Measurements from ENCODE around the gene ABCF2.

ABCF2 gene

DNA sequence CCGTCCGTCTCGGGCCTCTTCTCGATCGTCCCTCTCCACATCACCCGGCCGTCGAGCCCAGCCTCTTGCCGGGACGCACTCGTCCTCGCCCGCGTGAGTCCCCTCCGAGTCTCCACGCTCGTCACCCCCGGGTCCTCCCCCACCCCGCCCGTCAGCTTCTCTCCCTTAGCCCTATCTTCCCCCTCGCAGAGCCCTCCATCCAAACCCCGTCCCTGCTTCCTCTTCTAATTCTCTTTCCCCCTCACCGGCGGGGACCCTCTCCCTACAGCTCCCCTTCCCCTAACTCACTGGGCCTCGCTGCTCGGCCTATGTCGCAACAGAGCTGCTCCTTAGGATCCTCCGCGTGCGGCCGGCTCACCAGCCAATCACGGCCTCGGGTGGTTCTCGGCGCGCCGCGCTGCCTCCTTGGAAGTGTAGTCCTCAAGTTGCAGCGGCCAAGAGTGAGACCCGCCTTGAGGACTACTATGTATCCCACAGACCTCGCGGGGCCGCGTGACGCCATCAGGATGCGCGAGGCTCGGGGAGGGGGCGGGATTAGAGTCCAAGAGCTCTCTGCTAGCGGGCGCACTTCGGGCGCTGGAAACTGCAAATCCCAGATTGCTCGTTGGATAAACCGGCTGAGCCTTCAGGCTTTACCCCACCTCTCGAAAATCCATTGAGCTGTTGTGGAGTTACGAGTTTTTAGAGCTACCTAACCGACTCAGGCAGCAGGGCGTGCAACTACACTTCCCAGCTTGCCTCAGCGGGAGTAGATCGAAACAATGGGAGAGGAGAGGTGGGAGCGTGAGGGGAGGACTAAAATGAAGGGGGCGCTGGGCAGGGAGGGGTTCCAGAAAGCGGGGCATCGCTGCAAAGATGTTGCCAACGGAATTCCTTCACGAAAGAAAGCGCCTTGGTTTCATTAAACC is at the start of gene ABCF2:
TSS of gene ABCF2 (minus strand) at position 331 of the 908 bp plus-strand sequence. CDS start 747 bp downstream, outside the sequence.
- peak; percentile 100 for DNase-seq

DNA sequence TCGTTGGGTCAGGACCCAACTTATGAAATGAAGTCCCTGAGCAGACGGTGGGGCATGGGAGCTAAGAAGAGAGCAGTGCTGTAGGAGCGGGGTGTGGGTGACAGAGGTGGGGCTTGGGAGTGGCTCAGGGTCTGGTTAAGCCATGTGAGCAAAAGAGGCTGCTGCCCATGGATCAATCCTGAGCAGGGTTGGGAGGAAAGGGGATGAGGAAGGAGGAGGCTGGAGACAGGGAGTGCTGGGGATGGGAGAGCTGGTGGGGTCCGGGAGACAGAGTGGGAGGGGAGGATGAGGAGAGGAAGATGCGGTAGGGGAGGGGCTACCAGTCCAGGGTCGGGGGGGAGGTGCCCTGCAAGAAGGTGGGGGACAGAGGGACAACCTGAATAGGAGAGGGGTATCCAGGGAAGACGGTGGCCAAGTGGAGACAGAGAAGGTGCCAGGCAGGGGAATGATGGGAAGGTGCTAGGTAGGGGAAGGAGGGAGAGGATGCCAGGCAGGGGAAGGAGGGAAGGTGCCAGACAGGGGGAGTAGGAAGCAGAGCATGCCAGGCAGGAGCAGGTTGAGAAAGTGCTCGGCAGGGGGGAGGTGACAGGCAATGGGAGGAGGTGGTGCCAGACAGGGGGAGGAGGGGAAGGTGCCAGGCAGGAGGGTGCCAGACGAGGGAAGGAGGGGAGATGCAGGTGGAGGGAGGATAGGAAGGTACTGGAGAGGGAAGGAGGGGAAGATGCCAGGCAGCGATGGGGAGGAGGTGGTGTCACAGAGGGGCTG is 49.0 kb upstream of the ABCF2 start:
- peak; percentile 33 for DNase-seq

DNA sequence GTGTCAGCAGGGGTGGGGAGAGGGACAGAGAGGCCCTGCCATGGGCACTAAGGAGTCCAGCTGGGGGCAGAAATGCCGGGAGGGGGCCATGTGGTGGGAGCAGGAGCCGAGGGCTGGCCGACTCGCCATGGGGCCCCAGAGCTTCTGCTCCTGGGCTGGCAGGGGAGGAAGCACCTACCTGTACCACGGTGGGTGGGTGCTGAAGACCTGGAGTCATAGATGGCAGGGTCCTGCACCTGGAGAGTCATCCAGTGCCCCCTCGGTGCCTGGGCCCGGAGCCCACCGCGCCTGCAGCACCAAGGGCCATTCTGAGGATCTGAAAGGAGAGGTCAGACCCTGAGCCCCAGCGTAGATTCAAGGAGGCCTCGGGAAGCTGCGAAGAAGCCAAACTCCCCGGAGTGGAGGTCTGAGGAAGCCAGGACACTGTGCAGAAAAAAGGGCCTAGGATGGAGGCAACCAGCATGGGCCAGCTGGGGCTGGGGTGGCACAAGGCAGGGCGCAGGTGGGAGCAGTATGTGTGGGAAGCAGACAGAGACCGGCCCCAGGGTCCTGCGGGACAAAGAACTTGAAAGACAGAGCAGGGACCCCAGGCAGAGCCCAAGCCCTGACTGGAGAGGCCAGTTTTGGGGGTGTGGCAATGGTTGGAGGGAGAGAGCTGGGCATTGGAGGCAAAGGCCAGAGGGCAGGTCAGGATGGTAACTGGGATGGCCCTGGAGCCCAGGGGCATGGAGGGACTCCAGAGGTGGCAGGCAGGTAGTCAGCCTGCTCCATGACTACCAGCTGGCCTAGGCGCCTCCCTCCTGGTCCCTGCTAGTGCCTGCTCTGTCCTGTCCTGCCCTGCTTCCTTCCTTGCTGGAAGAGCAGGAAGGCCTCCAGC is 48.2 kb upstream of the ABCF2 start:
- DNase-seq = peak; percentile 25

DNA sequence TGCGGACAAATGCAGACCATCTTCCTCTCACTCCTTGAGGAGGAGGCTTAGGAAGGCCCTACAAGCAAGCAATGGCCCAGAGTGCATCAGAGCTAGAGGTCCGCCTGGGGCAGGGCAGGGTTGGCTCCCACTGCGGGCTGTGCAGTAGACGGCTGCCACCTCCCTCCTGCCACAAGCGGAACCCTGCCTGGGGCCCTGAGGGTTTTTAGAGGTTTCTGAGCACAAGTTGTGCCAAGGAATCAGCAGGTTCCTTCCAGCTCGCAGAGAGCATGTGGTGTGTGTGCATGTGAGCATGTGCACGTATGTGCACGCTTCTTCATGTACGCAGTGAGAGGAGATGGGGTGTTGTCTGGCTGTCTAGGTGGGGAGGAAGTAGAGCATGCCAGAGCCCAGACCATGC is 47.4 kb upstream of the ABCF2 start:
- no peak for DNase-seq

DNA sequence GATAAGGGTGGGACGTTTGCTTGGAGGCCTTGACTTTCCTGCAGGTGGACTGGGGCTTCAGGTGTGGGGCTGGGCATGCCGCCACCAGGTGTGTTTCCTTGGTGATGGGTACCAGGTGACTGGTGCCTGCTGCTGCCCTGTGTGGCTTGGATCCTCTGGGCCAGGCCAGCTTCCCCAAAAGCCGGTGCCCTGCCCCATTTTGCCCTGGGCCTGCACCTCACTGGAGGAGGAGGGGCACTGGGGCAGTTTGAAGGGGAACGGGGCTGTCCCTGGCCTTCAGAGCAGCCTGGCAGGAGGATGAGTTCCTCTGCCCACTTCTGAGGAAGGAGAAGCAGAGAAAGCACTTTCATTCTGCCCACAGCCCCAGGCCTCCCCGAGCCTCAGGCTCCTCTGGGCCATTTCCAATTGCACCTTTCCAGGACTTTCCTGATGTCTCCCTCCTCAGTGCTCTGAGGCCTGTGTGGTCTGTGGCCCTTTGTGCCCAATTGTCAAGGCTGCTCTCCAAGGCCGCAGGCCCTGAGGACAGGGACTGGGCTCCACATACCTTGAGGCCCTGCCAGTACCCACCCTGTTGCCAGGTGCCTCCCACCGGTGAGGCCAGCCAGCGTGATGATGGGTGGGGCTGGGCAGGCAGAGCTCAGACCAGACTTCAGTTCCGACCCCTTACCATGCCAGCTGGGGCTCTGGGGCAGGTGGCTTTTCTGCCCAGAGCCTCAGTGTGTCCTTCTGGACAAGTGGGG is 46.8 kb upstream of the ABCF2 start:
- DNase-seq = no peak

DNA sequence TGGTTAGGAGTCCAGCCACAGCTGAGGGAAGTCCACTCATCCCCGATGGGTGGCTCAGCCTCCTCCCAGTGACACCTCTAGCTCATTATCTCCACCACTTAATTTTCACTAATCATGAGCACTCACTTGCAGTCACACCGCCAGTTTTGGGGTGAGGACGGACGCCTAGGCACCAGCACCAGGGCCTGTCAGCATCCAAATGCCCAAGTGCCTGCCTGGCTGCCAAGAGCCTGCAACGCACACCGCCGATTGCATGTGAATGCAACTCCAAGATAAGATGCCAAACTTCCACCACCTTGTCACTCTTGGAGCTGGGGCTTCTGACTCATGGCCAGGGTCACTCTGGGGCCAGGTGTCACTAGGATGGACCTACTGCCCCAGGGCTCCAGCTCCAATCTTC is 45.9 kb upstream of the ABCF2 start:
- DNase-seq = no peak

DNA sequence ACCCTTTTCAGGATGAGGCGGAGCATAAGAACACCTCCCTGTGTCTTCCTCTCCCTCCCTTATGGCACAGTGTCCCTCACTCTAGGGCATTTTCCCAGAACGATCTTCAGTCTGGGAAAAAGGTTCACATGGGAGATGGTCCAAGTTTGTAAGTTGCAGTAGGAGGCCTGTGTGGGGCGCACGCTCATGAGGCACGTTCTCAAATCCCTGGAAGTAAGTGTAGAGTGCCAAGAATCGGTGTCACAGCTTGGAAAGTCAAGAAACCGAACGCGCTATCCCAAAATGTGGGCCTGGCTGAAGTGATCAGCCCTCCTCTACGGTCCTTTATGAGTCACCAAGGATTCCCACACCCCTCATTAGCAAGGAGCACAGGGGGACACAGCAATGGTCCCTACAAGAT is 45.4 kb upstream of the ABCF2 start:
- no peak for DNase-seq

DNA sequence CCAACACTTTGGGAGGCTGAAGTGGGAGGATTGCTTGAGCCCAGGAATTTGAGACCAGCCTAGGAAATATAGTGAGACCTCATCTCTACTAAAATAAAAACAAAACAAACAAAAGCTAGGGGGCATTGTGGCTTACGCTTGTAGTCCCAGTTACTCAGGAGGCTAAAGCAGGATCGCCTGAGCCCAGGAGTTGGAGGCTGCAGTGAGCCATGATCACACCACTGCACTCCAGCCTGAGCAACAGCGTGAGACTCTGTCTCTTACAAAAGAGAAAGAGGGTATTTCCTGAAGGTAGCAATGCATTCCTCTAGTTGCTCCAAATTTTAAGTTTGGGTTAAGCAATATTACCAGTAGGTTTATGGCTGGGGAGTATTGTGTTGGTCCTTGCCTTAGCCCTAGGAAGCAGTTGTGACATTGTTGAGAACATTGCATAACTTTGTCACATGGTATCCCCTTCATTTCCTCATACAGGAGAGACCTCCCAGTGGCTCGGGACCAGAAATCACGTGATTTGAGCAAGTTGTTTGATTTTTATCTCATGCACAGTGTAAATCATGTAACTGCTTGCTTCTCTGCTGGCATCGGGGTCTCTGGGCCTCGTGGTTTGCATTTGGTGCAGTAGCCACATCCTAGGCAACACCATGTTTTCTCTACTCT is 44.8 kb upstream of the ABCF2 start:
- DNase-seq = no peak

DNA sequence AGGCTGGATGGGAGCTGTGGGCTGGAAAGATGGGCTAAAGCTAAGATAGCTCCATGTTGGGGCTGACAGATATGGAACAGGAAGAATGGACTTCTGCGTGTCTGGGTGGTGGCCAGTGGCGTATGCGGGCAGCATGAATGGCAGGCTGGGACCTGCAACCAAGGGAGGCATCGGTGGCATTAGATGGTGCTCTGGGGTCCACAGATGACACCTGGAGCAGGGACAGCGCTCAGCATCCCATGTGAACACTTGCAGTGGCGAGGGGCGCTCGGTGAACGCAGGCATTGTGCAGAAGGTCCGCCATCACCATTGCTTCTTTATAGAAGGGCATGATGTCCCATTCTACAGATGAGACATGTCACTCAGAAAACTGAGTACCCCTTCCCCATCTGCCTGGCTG is 42.5 kb upstream of the ABCF2 start:
- no peak for DNase-seq

DNA sequence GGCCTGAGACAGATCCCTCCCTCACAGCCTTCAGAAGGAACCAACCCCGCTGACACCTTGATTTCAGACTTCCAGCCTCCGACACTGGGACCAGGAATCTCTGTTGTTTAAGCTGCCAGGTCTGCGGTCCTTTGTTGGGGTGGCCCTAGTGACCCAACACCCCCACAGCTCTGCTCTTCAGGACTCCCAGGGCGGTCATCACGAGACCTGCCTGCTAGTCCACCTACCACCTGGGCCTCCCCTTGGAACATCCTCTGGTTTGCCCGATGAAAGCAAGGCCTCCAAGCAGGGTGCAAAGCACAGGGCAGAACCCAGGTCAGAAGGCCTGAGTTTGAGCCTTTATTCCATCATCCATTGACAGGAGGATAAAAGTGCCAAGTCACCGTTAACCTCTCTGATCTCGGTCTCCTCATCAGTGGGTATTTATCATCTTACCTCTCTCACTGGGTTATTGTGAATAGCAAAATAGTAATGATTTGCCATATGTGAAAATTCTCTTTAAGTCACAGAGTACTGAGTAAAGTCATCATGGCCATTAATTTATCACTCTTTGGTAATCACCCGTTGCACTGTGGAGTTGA is 38.4 kb upstream of the ABCF2 start:
- no peak for DNase-seq

DNA sequence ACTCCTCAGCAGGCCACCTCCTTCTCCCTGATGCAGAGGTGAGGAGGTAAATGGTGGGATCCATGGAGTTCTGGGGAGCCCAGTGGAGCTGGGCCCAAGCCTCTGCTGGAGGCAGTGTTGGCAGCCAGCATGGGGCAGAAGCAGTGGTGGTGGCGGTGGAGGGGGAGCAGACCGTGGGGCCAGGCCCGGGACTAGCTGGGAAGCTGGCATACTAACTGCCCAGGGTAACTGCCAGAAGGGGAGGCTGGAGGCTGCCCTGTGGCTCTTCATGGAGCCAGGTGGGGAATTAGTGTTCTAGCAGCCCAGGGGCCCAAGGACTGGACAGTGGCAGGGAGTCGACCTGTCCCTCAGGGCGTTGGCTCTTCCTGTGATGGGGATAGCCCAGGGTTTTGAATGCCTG is 37.6 kb upstream of the ABCF2 start:
- no peak for DNase-seq

DNA sequence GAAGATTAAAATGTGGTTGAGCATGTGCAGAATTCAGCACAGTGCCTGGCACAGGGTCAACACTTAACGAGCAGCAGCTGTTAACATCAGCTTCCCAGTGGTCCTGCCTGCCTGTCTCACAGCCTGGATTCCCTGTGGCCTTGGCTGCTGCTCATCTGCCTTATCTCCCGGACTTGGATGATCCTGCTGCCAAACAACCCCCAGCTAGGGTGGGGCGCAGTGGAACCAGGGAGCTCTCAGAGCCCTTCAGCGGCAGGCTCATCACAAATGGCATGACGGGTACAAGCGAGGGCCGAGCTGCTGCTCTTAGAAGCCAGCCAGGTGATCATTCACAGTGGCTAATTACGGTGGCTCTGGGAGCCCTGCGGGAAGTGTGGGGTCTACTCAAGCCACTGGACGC is 34.5 kb upstream of the ABCF2 start:
- DNase-seq = no peak

DNA sequence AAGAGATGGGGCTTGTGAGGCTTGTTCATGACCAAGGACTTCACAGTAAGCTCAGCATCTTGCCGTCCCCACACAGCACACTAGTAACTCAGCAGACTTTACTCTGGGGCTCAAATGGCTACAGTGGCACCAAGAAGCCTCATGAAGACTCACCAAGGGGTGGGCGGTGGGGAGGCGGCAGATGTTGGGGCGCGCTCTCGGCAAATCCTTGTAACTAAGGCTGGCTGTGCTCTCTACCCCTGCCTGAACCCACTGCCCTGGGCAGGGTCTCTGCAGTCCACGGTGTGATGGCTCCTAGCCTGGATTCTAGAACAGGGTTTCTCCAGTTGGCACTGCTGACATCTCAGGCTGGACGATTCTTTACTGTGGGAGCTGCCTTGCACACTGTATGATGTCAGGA is 33.9 kb upstream of the ABCF2 start:
- DNase-seq = no peak

DNA sequence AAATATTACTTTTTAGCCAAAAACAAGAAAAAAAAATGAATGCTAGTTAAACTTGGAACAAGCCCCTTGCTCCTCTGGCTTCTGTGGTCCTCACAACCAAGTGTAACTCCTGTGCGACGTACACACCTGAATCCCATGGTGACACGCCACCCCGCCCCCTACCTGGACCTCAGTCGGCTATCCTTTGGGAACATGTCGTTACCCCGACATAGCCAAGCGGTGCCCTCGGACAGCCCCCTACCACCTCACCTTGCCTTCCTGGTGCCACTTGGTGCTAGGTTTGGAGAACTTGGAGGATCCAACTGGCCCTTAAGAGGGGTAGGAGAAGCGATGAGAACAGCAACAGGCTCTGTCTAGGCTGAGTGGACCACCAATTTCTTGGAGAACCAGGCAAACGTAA is 33.5 kb upstream of the ABCF2 start:
- DNase-seq = no peak

DNA sequence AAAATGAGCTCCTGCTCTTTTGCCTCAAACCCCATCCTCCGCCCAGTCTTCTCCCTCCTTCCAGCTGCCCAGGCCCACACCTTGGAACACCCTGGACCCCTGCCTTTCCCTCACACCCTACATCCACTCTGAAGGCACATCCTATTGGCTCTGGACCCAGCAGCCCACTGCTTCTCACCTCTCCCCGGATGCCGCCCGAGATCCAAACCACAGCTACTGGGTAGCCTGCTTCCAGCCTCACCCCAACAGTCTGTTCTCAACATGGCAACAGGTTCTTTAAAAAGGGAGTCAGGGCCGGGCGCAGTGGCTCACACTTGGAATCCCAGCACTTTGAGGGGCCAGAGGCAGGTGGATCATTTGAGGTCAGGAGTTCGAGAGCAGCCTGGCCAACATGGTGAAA is 31.0 kb upstream of the ABCF2 start:
- DNase-seq = no peak

DNA sequence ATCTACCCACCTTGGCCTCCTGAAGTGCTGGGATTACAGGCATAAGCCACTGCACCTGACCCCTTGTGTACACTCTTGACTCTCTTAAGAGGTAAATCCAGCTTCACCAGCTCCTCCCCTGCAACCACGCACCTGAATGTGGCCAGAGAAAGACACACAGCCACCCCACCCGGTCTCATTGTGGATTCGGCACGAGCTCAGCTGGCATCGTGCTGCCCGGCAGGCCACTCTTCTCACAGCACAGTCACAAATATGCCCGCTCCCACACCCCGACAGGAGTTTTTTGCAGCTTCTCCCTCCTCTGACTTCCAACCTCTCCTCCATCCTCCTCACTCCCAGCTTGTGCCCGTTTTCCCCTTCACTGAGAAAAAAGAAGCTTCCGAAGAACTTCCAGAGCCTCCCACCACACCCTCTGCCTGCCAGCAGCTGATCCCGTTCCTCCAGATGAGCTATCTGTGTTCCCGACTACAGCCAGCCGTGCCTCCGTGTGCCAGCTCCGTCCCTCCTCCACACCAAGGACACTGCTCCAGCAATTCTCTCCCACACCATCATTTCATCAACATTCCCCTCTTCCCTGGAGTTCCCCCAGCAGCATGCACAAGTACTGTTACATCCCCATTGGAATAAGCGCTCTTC is 29.5 kb upstream of the ABCF2 start:
- DNase-seq = peak; percentile 52

DNA sequence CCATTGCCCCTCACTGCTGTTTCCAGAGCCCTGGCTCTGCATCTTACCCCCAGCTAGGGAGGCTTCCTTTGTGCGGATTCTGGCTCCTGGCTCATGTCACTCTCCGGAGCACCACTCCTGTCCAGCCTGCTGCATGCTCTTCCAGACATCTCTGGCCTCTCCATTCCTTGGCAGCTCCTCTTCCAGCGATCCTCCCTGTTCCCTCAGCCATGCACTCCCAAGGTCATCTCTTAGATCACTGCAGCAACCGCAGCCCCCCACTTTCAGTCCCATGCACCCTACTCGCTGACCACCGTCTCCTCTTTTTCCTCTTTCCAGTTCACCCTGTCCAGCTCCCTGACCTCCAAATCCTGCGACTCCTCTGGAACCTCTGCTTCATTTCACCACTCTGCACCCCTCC is 28.4 kb upstream of the ABCF2 start:
- no peak for DNase-seq

DNA sequence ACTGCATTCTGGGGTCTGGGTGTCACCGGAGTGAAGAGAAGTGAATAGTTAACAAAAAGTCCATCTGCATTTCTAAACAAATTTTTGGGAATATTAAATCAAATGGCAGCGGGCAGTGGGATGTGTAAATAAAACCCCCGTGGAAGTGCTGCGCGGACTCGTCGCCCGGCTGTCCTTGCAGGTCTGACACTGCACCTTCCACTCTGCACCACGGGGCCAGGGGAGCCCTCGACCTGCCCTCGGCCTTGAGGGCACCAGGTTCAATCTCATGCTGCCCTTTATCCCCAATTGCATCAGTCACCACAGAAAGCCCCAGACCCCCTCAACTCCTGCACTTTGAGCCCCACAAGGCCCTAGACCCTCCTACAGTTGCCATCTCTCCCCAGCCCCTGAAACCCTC is 27.8 kb upstream of the ABCF2 start:
- no peak for DNase-seq

DNA sequence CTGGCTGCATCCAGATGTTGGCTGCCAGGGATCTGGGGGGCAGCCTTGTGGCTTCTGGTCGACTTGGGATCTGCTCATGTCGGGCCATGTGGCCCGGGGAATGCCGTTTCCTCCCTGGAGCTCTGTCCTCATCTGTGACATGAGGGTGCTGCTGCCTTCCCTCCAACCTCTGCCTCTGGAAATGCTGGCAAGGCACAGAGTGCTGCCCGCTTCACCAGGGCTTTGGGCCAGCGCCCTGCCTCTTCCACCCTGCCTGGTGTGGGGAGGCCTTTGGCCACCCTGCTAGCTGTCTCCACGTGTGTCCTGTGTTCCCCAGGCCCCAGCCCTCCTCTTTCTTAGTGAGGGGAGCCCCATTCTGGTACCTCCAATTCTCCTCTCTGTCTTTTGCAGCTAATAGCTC is 27.3 kb upstream of the ABCF2 start:
- DNase-seq = no peak

DNA sequence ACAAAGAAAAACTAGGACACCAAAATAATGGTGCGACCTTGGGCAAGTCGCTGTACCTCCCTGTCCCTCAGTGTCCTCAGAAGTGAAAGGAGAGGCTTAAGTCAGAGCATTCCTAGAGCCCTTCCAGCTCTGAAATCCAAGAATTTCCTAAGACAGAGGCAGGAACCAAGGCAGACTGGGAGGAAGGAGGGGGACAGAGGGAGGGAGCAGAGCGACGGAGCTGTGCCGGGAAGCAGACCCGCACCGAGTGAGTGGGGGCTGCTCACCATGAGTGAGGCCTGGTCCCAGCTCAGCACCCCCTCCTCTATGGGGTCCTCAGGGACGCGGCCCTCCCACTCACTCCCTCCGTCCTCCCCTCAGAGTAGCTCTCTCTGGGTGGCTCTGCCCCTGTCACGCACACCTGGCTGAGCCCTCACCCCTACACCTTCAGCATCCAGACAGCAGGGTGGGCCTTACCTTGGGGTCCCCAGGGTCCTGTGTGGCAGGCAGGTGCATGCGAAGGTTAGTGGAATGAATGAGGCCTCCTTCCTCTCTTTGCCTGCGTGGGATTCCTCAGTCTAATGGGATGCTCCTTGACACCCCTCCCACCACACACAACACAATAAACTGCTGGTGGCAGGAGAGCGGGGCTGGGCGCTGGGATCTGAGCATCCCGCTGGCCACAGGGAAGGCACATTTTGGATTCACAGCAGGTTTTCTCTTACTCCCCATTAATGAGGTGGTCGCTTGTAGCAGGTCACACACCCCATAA is 26.1 kb upstream of the ABCF2 start:
- DNase-seq = no peak

DNA sequence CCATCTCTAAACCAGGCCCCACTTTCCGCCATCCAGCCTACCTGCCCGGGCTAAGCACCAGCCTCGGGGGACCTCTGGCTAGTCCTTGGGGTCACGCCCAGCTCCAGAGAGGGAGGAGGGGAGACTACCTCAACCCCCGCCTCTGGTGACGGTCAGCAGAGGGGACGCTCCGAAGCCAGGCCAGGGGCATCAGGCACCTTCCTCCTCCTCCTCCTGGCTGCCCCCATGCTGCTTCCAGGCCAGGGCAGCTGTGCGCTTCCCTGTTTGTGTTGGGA is 25.5 kb upstream of the ABCF2 start:
- no peak for DNase-seq
